Skeletal muscle cell (primary cell): ENCODE results near the gene PIGN.
A peak's percentile ranks its signal among the peaks of the same experiment; 100 is the strongest.
"Not testable (repeated sequence)": the region's sequence is repeated elsewhere in the genome, so short reads cannot be mapped to it uniquely, and the experiment has no call there.

Source experiments
- DNase-seq: peaks from one replicate; pipeline ENCODE4 v3.0.0-alpha.2; 2010; ENCODE audit warnings: low read depth
- H3K4me3 ChIP-seq: 2 replicates; pipeline ENCODE4 v1.5.1; 2011; ENCODE audit warnings: low read depth, mild to moderate bottlenecking, control low read depth, low read length, moderate library complexity

The PIGN gene

GRCh38 chr18:62183578-62184195 is 3.2 kb downstream of the PIGN start:
- H3K4me3 ChIP-seq = no peak overlapping the region
- DNase-seq = no peak

- DNase-seq = no peak
- no peak overlapping the region for H3K4me3 ChIP-seq
These were observed 4.6 kb downstream of the PIGN start for GRCh38 chr18:62182220-62182619.

- no peak for DNase-seq
- no peak overlapping the region for H3K4me3 ChIP-seq
These were observed 7.6 kb downstream of the PIGN start for GRCh38 chr18:62179213-62179612.

- no peak for DNase-seq
- no peak overlapping the region for H3K4me3 ChIP-seq
These were observed 9.6 kb downstream of the PIGN start for GRCh38 chr18:62177271-62177670.

GRCh38 chr18:62175521-62175920 is 11.3 kb downstream of the PIGN start:
- no peak for DNase-seq
- no peak overlapping the region for H3K4me3 ChIP-seq

- no peak overlapping the region for H3K4me3 ChIP-seq
- no peak for DNase-seq
These were observed 14.6 kb downstream of the PIGN start for GRCh38 chr18:62172298-62172697.

- no peak overlapping the region for H3K4me3 ChIP-seq
- DNase-seq = no peak
These were observed 16.0 kb downstream of the PIGN start for GRCh38 chr18:62170857-62171256.

GRCh38 chr18:62166524-62166923 is 20.3 kb downstream of the PIGN start:
- not testable (repeated sequence) for H3K4me3 ChIP-seq, DNase-seq

GRCh38 chr18:62165583-62165982 is 21.3 kb downstream of the PIGN start:
- no peak for DNase-seq
- H3K4me3 ChIP-seq = no peak overlapping the region

- H3K4me3 ChIP-seq = no peak overlapping the region
- no peak for DNase-seq
These were observed 21.9 kb downstream of the PIGN start for GRCh38 chr18:62164855-62165487.

GRCh38 chr18:62164310-62164709 is 22.5 kb downstream of the PIGN start:
- no peak for DNase-seq
- no peak overlapping the region for H3K4me3 ChIP-seq

GRCh38 chr18:62157843-62158242 is 29.0 kb downstream of the PIGN start:
- DNase-seq = no peak
- H3K4me3 ChIP-seq = no peak overlapping the region

GRCh38 chr18:62152844-62153243 is 34.0 kb downstream of the PIGN start:
- H3K4me3 ChIP-seq = no peak overlapping the region
- DNase-seq = no peak

- no peak for DNase-seq
- no peak overlapping the region for H3K4me3 ChIP-seq
These were observed 35.6 kb downstream of the PIGN start for GRCh38 chr18:62151068-62151771.

GRCh38 chr18:62144338-62144737 is 42.5 kb downstream of the PIGN start:
- H3K4me3 ChIP-seq = no peak overlapping the region
- no peak for DNase-seq

GRCh38 chr18:62140259-62140658 is 46.6 kb downstream of the PIGN start:
- H3K4me3 ChIP-seq = no peak overlapping the region
- DNase-seq = no peak

GRCh38 chr18:62138461-62139235 is 48.2 kb downstream of the PIGN start:
- DNase-seq = peak; percentile 1
- H3K4me3 ChIP-seq = no peak overlapping the region

GRCh38 chr18:62131301-62131909 is 55.5 kb downstream of the PIGN start:
- DNase-seq = peak; percentile 29
- H3K4me3 ChIP-seq = no peak overlapping the region

- DNase-seq = peak; percentile 38
- H3K4me3 ChIP-seq = no peak overlapping the region
These were observed 58.7 kb downstream of the PIGN start for GRCh38 chr18:62128157-62128556.

- H3K4me3 ChIP-seq = no peak overlapping the region
- DNase-seq = no peak
These were observed 60.1 kb downstream of the PIGN start for GRCh38 chr18:62126737-62127136.
